Upper lobe of left lung (tissue), 6 donors: ENCODE measurements around the gene MOCS1. TPM values are rescaled to one million over a fixed set of nuclear protein-coding genes. Genes with fewer than 3 reads are reported as not detected.
A peak's percentile ranks its signal among the peaks of the same experiment; 100 is the strongest.

Source experiments
- ATAC-seq, 2 donors: fragments of 200-7000 bp; cut with Tn5 transposase; one replicate each; pipeline ENCODE4 v1.9.1; 2022; ENCODE audit warnings: mild to moderate bottlenecking in 2 of 2, moderate library complexity in 2 of 2; ENCODE audit not compliant: low FRiP score in 2 of 2
- DNase-seq, 2 donors: peaks; one replicate each; pipeline ENCODE4 v3.0.0-alpha.2; 2019 to 2020
- H3K27ac ChIP-seq, 4 donors: fragments of 200-600 bp; sonication (generic); one replicate each; pipeline ENCODE4 v1.5.1; 2016 to 2019
- H3K27me3 ChIP-seq, 4 donors: fragments of 200-600 bp; sonication (generic); one replicate each; pipeline ENCODE4 v1.5.1; 2017 to 2019
- H3K36me3 ChIP-seq, 4 donors: fragments of 200-600 bp; sonication (generic); one replicate each; pipeline ENCODE4 v1.5.1; 2016 to 2019
- H3K4me1 ChIP-seq, 4 donors: fragments of 200-600 bp; sonication (generic); one replicate each; pipeline ENCODE4 v1.5.1; 2018 to 2019
- H3K4me3 ChIP-seq, 4 donors: fragments of 200-600 bp; sonication (generic); one replicate each; pipeline ENCODE4 v1.5.1; 2017 to 2019; ENCODE audit warnings: mild to moderate bottlenecking in 2 of 4, moderate library complexity in 1 of 4
- H3K9me3 ChIP-seq, 4 donors: fragments of 200-600 bp; sonication (generic); one replicate each; pipeline ENCODE4 v1.5.1; 2018 to 2019
- EP300 ChIP-seq, 4 donors: sonication (generic); formaldehyde crosslinking; IDR thresholded peaks; one replicate each; pipeline ENCODE4 v1.5.1; 2017; ENCODE audit warnings: antibody characterized with exemption in 4 of 4, control low read depth in 2 of 4
- POLR2A ChIP-seq, 4 donors: fragments of 450-650 bp; IDR thresholded peaks; one replicate each; pipeline ENCODE4 v1.5.1; 2016 to 2017; ENCODE audit warnings: antibody characterized with exemption in 4 of 4, mild to moderate bottlenecking in 2 of 4
- POLR2AphosphoS5 ChIP-seq, 2 donors: sonication (generic); formaldehyde crosslinking; IDR thresholded peaks; one replicate each; pipeline ENCODE4 v1.5.1; 2017; ENCODE audit warnings: antibody characterized with exemption in 2 of 2
- WGBS, 2 donors: methylation state at CpG; one replicate each; pipeline ENCODE4 v1.1.5; 2017 to 2018; 5-methylcytosine and 5-hydroxymethylcytosine counted together
- total RNA-seq, 6 donors: library from RNA; depleted of rRNA in 4 of 6; stranded (reverse); fragments of >200 nt in 4 of 6; gene quantifications; one replicate each; pipeline versions ENCODE4 v1.1.0 to v1.2.1, GENCODE V29; 2016 to 2021
- TF ChIP-seq, protein P1 (sequence below), 6 experiments: fragments of 450-650 bp in 4 of 6; fragments of 200-600 bp in 2 of 6; sonication (generic) in 2 of 6; IDR thresholded peaks; one replicate each; pipeline ENCODE4 v1.5.1; 2016 to 2019; ENCODE audit warnings: antibody characterized with exemption in 6 of 6
- donor health status: DM: no; HTN: no; CAD: no; lungs with moderate emphysema.
- donor health status: DM: no; HTN: yes; CAD: no; lungs with severe emphysema.

The MOCS1 gene
- total RNA-seq, 6 donors from 2014 or later, result 15.0 to 49.2 (median 26.3) TPM

DNA sequence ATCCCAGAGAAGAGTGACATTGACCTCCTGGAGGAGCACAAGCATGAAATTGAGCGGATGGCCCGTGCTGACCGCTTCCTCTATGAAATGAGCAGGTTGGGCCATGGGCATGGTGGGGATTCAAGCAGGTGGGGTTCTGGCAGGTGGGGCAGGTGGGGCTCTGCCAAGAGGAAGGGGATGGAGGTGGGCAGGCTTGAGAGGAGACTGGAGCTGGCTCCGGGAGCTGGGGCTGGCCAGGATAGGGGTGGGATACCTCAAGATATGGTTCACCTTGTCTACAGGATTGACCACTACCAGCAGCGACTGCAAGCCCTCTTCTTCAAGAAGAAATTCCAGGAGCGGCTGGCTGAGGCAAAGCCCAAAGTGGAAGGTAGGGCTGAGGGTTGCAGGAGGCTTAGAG lies 42.9 kb downstream of the MOCS1 start:
- WGBS, 2 donors, result 90 to 94% methylated on average over 4 to 6 of the region's 6 CpGs

DNA sequence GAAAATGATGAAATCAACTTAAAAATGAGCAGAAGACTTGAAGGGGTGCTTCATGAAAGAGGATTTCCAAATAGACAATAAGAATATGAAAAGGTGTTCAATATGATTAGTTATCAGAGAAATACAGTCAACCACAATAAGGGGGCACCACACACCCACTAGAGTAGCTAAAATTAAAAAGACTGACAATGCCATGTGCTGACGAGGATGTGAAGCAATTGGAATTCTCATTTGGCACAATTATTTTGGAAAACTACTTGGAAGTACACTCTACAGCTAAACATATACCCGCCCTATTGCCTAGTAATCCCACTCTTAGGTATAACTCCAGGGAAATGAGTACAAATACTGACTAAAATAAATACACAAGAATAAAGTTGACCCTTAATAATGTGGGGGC lies 45.0 kb downstream of the MOCS1 start:
- H3K27me3 ChIP-seq, result no peaks in the 10 kb centered on the region
- H3K4me3 ChIP-seq, result no peak overlapping the region
- H3K4me1 ChIP-seq, result peaks cover 0 to 12% (median 8%) of the 10 kb centered on the region in 4 donors
- H3K9me3 ChIP-seq, result no peaks in the 10 kb centered on the region
- no peak for DNase-seq
- WGBS, 2 donors, result 79 to 87% methylated on average over 2 of the region's 2 CpGs
- H3K27ac ChIP-seq, result peak overlapping the region in 1 of 4 donors; percentile 68
- H3K36me3 ChIP-seq, result no peaks in the 10 kb centered on the region
- ATAC-seq, result no peak
- TF ChIP-seq POLR2AphosphoS5 (IDR thresholded peaks at IDR 0.05) (no peak), EP300 (IDR thresholded peaks at IDR 0.05) (no peak), POLR2A (IDR thresholded peaks at IDR 0.05) (no peak)
- TF ChIP-seq, protein P1, sequence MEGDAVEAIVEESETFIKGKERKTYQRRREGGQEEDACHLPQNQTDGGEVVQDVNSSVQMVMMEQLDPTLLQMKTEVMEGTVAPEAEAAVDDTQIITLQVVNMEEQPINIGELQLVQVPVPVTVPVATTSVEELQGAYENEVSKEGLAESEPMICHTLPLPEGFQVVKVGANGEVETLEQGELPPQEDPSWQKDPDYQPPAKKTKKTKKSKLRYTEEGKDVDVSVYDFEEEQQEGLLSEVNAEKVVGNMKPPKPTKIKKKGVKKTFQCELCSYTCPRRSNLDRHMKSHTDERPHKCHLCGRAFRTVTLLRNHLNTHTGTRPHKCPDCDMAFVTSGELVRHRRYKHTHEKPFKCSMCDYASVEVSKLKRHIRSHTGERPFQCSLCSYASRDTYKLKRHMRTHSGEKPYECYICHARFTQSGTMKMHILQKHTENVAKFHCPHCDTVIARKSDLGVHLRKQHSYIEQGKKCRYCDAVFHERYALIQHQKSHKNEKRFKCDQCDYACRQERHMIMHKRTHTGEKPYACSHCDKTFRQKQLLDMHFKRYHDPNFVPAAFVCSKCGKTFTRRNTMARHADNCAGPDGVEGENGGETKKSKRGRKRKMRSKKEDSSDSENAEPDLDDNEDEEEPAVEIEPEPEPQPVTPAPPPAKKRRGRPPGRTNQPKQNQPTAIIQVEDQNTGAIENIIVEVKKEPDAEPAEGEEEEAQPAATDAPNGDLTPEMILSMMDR (IDR thresholded peaks at IDR 0.05), result no peak

More for the DNA sequence above, 42.9 kb downstream of the MOCS1 start:
- no peak overlapping the region for H3K4me3 ChIP-seq
- DNase-seq (no peak), ATAC-seq (no peak)
- H3K9me3 ChIP-seq, result no peaks in the 10 kb centered on the region
- peaks cover 0 to under 1% (median 0%) of the 10 kb centered on the region in 4 donors for H3K36me3 ChIP-seq
- no peak for TF ChIP-seq POLR2A (IDR thresholded peaks at IDR 0.05)
- peak overlapping the region in 1 of 4 donors; percentile 30 for H3K27ac ChIP-seq
- H3K27me3 ChIP-seq, result no peaks in the 10 kb centered on the region
- H3K4me1 ChIP-seq, result peaks cover 0 to 12% (median 8%) of the 10 kb centered on the region in 4 donors

DNA sequence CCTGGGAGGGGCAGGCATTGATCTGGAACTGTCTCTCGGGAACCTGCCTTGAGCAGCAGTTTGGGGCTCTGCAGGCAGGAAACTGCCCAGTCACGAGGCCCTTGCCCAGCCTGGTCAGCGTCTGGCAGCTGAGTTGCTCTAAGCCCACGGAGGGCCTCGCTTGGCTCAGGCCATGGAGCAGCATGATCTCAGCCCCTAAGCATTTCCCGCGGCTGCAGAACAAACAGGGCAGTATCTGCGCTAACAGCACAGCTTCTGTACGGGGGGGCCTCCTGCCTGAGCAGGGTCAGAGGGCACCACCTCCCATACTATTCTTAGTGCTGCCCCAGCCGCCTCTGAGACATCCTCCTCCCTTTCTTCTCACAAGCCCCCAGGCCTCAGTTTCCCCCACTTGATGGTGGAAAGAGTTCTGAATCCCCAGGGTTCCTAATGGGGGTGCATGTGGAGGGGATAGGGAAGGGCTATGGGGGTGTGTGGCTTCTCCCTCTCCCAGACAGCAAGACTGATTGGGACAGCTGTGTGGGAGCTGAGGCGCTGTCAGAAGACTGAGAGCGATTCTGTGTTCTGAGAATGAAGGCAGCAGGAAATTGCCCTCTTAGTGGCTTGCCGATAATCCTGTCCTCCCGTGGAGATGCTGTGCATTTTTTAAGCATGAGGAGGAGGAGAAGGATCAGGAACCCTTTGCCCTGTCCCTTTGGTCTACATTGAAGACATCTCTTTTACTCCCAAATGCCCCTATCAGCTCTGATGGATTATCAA lies 46.4 kb downstream of the MOCS1 start:
- DNase-seq, result peak in 1 of 2 donors; percentile 70
- Histone ChIP-seq H3K27me3 (no peaks in the 10 kb centered on the region), H3K27ac (peak overlapping the region; percentile 37 to 68 (median 60)), H3K36me3 (no peaks in the 10 kb centered on the region), H3K4me3 (no peak overlapping the region), H3K4me1 (peaks cover 0 to 12% (median 8%) of the 10 kb centered on the region in 4 donors), H3K9me3 (no peaks in the 10 kb centered on the region)
- WGBS, 2 donors, result 27 to 46% methylated on average over 4 to 9 of the region's 14 CpGs
- TF ChIP-seq, protein P1 (IDR thresholded peaks at IDR 0.05), result no peak
- TF ChIP-seq EP300 (IDR thresholded peaks at IDR 0.05), result no peak
- TF ChIP-seq POLR2A (IDR thresholded peaks at IDR 0.05), result no peak
- peak in 1 of 2 donors; percentile 5 for TF ChIP-seq POLR2AphosphoS5 (IDR thresholded peaks at IDR 0.05)
- ATAC-seq, result peak; percentile 74 to 81

GRCh38 chr6:39886871-39887270 lies 47.4 kb downstream of the MOCS1 start:
- TF ChIP-seq POLR2AphosphoS5 (IDR thresholded peaks at IDR 0.05), result no peak
- TF ChIP-seq, protein P1 (IDR thresholded peaks at IDR 0.05), result no peak
- TF ChIP-seq POLR2A (IDR thresholded peaks at IDR 0.05), result no peak
- TF ChIP-seq EP300 (IDR thresholded peaks at IDR 0.05), result no peak
- no peak for ATAC-seq
- 50 to 89% methylated on average over 2 of the region's 2 CpGs for WGBS, 2 donors
- Histone ChIP-seq H3K27ac (peak overlapping the region in 3 of 4 donors; percentile 54 to 65 (median 56)), H3K4me3 (no peak overlapping the region), H3K4me1 (peaks cover 0 to 16% (median 13%) of the 10 kb centered on the region in 4 donors), H3K27me3 (no peaks in the 10 kb centered on the region), H3K9me3 (no peaks in the 10 kb centered on the region), H3K36me3 (no peaks in the 10 kb centered on the region)
- no peak for DNase-seq

- H3K27ac ChIP-seq, result peak overlapping the region in 1 of 4 donors; percentile 34
- 80 to 91% methylated on average over 7 of the region's 7 CpGs for WGBS, 2 donors
- no peaks in the 10 kb centered on the region for H3K36me3 ChIP-seq
- ATAC-seq, result no peak
- DNase-seq, result no peak
- H3K4me3 ChIP-seq, result no peak overlapping the region
- no peaks in the 10 kb centered on the region for H3K27me3 ChIP-seq
- TF ChIP-seq POLR2AphosphoS5 (IDR thresholded peaks at IDR 0.05) (no peak), POLR2A (IDR thresholded peaks at IDR 0.05) (no peak), EP300 (IDR thresholded peaks at IDR 0.05) (no peak)
- TF ChIP-seq, protein P1 (IDR thresholded peaks at IDR 0.05), result no peak
- H3K4me1 ChIP-seq, result peaks cover 0 to 16% (median 14%) of the 10 kb centered on the region in 4 donors
- H3K9me3 ChIP-seq, result no peaks in the 10 kb centered on the region
Observed at GRCh38 chr6:39885691-39886090, 48.6 kb downstream of the MOCS1 start.
